Ishikawa (cell line): ENCODE results near the gene DIAPH2.

Experiments
- CEBPB ChIP-seq: IDR thresholded peaks from 2 replicates; pipeline ENCODE4 v1.6.1; 2012
- CREB1 ChIP-seq: IDR thresholded peaks from 2 replicates; pipeline ENCODE4 v1.6.1; 2012; ENCODE audit warnings: low read depth
- EGR1 ChIP-seq: IDR thresholded peaks from 2 replicates; pipeline ENCODE4 v1.6.1; 2012
- EP300 ChIP-seq: IDR thresholded peaks from 2 replicates; pipeline ENCODE4 v1.6.1; 2012; ENCODE audit warnings: borderline replicate concordance
- FOXM1 ChIP-seq: IDR thresholded peaks from 2 replicates; pipeline ENCODE4 v1.6.1; 2012; ENCODE audit warnings: low read depth, borderline replicate concordance
- MAX ChIP-seq: IDR thresholded peaks from 2 replicates; pipeline ENCODE4 v1.6.1; 2012
- NFIC ChIP-seq: IDR thresholded peaks from 2 replicates; pipeline ENCODE4 v1.6.1; 2012
- RAD21 ChIP-seq: IDR thresholded peaks from 2 replicates; pipeline ENCODE4 v1.6.1; 2012; ENCODE audit warnings: low read depth
- REST ChIP-seq: IDR thresholded peaks from 2 replicates; pipeline ENCODE4 v1.6.1; 2012; ENCODE audit warnings: low read depth, mild to moderate bottlenecking
- TAF1 ChIP-seq: IDR thresholded peaks from 2 replicates; pipeline ENCODE4 v1.6.1; 2012; ENCODE audit warnings: low read depth, mild to moderate bottlenecking
- TCF12 ChIP-seq: IDR thresholded peaks from 2 replicates; pipeline ENCODE4 v1.6.1; 2012; ENCODE audit warnings: low read depth
- TEAD4 ChIP-seq: IDR thresholded peaks from 2 replicates; pipeline ENCODE4 v1.6.1; 2012
- YY1 ChIP-seq: IDR thresholded peaks from 2 replicates; pipeline ENCODE4 v1.6.1; 2012; ENCODE audit warnings: low read depth
- ZBTB7A ChIP-seq: IDR thresholded peaks from 2 replicates; pipeline ENCODE4 v1.6.1; 2012; ENCODE audit warnings: low read depth
- TF ChIP-seq, protein P1 (sequence below): IDR thresholded peaks from 2 replicates; pipeline ENCODE4 v1.6.1; 2012

DIAPH2 gene

DNA sequence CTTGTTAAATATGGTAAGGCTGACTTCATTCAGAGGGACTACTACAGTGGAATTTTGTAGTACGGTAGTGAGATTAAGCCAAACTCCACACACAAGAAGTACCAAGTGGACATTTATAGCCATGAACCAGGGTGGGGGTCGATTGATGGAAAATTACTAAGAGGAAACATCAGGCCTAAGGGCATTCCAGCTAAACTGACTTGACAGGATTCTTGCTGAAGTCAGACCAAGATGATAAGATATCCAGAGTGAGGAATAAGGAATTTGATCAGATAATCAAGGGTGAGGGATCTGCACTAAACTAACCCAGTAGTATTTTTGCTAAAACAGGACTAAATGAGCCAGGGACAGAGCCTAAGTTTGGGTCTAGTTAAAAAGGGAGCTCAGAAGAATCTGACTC is 796.6 kb downstream of the DIAPH2 start:
- TF ChIP-seq EGR1: no peak
- no peak for TF ChIP-seq TCF12
- no peak for TF ChIP-seq REST
- TF ChIP-seq, protein P1, sequence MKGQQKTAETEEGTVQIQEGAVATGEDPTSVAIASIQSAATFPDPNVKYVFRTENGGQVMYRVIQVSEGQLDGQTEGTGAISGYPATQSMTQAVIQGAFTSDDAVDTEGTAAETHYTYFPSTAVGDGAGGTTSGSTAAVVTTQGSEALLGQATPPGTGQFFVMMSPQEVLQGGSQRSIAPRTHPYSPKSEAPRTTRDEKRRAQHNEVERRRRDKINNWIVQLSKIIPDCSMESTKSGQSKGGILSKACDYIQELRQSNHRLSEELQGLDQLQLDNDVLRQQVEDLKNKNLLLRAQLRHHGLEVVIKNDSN: no peak
- no peak for TF ChIP-seq TEAD4
- TF ChIP-seq EP300: no peak

DNA sequence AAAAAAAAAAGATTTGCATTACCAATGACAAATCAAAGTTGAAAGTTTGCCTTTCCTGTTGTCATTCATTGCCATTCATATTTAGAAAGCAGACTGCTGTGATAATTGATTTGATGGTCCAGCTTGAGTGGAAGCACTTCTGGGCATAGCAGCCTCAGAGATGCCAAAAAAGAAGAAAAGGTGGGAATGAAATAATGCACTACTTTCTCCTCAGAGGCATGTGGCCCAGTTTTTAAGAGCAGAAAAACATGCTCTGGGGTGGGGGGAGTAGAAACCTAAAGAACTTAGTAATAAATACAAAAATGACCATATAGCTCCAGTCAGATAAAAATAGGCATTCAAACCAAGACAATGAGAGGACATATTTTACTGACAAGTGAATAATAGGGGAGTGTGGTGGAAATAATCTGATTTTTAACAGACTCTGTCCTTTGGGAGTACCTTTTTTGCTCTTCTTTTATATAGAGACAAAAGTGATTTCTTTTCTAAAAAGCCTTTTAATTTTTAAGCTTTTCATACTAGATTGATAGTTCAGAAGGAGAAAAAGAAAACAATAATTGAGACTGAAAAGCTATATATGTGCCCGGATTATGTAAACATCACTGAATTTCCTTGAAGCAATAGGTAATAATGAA is 798.1 kb downstream of the DIAPH2 start:
- no peak for TF ChIP-seq NFIC
- no peak for TF ChIP-seq ZBTB7A
- TF ChIP-seq EP300: no peak
- no peak for TF ChIP-seq TCF12
- TF ChIP-seq EGR1: no peak
- TF ChIP-seq, protein P1: no peak
- TF ChIP-seq TAF1: no peak
- TF ChIP-seq TEAD4: no peak
- TF ChIP-seq YY1: no peak
- TF ChIP-seq REST: no peak
- no peak for TF ChIP-seq CEBPB
- no peak for TF ChIP-seq RAD21
- no peak for TF ChIP-seq MAX
- no peak for TF ChIP-seq FOXM1
- TF ChIP-seq CREB1: no peak

DNA sequence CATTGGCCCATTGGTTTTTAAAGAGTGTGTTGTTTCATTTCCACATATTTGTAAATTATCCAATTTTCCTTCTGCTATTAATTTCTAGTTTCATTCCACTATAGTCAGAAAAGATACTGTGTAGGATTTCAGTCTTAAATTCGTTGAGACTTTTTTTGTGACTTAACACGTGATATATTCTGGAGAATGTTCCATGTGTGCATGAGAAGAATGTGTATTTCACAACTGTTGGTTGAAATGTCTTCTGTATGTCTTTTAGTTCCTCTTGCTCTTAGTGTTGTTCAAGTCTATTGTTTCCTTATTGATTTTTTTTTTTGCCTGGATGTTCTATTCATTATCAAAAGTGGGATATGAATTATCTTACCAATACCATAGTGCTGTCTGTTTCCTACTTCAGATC is 806.0 kb downstream of the DIAPH2 start:
- TF ChIP-seq EGR1: no peak
- no peak for TF ChIP-seq REST
- no peak for TF ChIP-seq CEBPB
- no peak for TF ChIP-seq TCF12
- TF ChIP-seq RAD21: no peak
- TF ChIP-seq, protein P1: no peak
- no peak for TF ChIP-seq MAX
- no peak for TF ChIP-seq CREB1
- TF ChIP-seq TAF1: no peak
- no peak for TF ChIP-seq EP300
- no peak for TF ChIP-seq NFIC
- TF ChIP-seq TEAD4: no peak
- TF ChIP-seq ZBTB7A: no peak
- TF ChIP-seq FOXM1: no peak
- no peak for TF ChIP-seq YY1

DNA sequence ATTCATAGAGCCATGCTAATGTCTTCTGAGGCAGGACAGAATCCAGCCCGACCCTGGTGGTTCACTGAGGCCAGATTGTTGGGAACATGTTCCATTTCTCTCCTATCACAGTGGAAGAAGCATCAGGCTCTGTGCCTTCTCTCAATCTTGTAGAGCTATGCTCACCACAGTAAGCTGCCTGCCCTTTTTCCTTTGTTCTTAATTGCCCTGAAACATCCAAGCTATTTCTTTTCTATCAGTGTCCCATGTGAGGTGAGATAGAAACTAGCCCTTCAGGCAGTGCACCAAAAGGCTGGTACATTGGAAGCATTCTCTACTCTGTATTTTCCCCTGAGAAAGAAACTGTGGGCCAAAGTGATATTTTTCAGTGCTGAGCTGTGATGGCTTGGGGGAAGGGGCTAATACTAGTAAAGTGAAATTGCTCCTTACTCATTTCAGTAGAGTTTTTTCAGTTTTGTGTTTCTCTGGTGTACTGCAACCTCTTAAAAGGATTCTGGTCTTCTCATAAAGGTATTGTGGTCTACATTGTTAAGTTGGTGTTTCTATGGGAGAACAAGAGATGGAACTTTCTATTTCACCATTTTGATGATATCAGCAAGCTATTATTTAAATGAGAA is 810.2 kb downstream of the DIAPH2 start:
- TF ChIP-seq EP300 (no peak), CREB1 (no peak), YY1 (no peak), NFIC (no peak), FOXM1 (no peak), REST (no peak), TEAD4 (no peak), CEBPB (no peak), TCF12 (no peak), ZBTB7A (no peak), MAX (no peak), EGR1 (no peak), RAD21 (no peak), TAF1 (no peak)
- TF ChIP-seq, protein P1: no peak
